ENCODE data around the gene EIF5A. TPM values are rescaled to one million over a fixed set of nuclear protein-coding genes. Genes with fewer than 3 reads are reported as not detected.

The EIF5A gene
- total and polyA plus RNA-seq, 9 of the 15 experiments (the other 6 are each of a cell fraction or from before 2014, with no cell fraction given) = 22.9 to 1,163 (median 772) TPM

- WGBS (ENCODE audit: insufficient coverage, low coverage, missing lambda C conversion rate) = 27% methylated on average over 10 of the region's 11 CpGs
- no peaks in the 10 kb centered on the region for H3K79me2 ChIP-seq (ENCODE audit: control insufficient read depth, insufficient read depth, low read length)
- no peak overlapping the region for H3K4me3 ChIP-seq
- no peaks in the 10 kb centered on the region for H3K9me1 ChIP-seq (ENCODE audit: control insufficient read depth, insufficient read depth, low read length)
- intact Hi-C loops (cut with micrococcal nuclease) = no loop called here
- no TSS peak for BruUV-seq (replicated peaks)
- in situ Hi-C loops (cut with MboI) = no loop called here
- no peaks in the 10 kb centered on the region for H3K27me3 ChIP-seq (ENCODE audit: control insufficient read depth in 2 of 2, insufficient read depth in 2 of 2, low read length in 2 of 2)
- H3K27ac ChIP-seq (ENCODE audit: extremely low read depth, low read depth, low read length) = no peak overlapping the region
- ATAC-seq = no peak
- H3K9me3 ChIP-seq (replicated peaks; ENCODE audit: control insufficient read depth, insufficient read depth, low read depth, low read length) = no peaks in the 10 kb centered on the region
- no peak for FAIRE-seq
- H3K9ac ChIP-seq (ENCODE audit: insufficient read depth in 1 of 2, low read depth in 2 of 2, low read length in 2 of 2) = no peak overlapping the region; a peak in 1 of 4 replicates
- H3K4me1 ChIP-seq (replicated peaks in 1 of 2; ENCODE audit: control insufficient read depth in 2 of 2, insufficient read depth in 2 of 2, low read length in 2 of 2) = peaks cover 11 to 43% of the 10 kb centered on the region in 2 experiments
- no peaks in the 10 kb centered on the region for H3K36me3 ChIP-seq (ENCODE audit: control insufficient read depth, insufficient read depth, low read length)
- H3K4me2 ChIP-seq (ENCODE audit: insufficient read depth, low read length) = no peak overlapping the region
- CTCF ChIA-PET (ENCODE audit: low intra/inter-chr PET ratio) = no interaction called here
- POLR2A ChIA-PET = interaction anchor here (0.6 to 1.0 kb wide), 3 partner anchors 34 to 286 kb away, joined by 3 to 5 read pairs (median 3); no protein-coding TSS in a partner anchor
- no peaks in the 10 kb centered on the region for H4K20me1 ChIP-seq (replicated peaks; ENCODE audit: control insufficient read depth, insufficient read depth, low read length)
- DNase-seq (ENCODE audit: extremely low read depth in 1 of 4, low spot score in 3 of 4) = no peak
- H2AFZ ChIP-seq (ENCODE audit: low read depth, low read length) = no peak overlapping the region
- TF ChIP-seq ZNF165 (CRISPR knock-in tag; IDR thresholded peaks at IDR 0.05; ENCODE audit: borderline replicate concordance) (no peak), CSDE1 (IDR thresholded peaks at IDR 0.05) (no peak), RREB1 (CRISPR knock-in tag; IDR thresholded peaks at IDR 0.05) (no peak), HIVEP1 (CRISPR knock-in tag; IDR thresholded peaks at IDR 0.05) (no peak), GATA2 (CRISPR knock-in tag; IDR thresholded peaks at IDR 0.05) (no peak), ZNF445 (CRISPR knock-in tag; IDR thresholded peaks at IDR 0.05; ENCODE audit: low read depth) (no peak), PRDM10 (IDR thresholded peaks at IDR 0.05; ENCODE audit: partially characterized antibody) (no peak), ZBTB1 (CRISPR knock-in tag; IDR thresholded peaks at IDR 0.05; ENCODE audit: borderline replicate concordance, low read depth) (no peak), ARID2 (IDR thresholded peaks at IDR 0.05) (no peak), GABPA (tag; conservative IDR thresholded peaks at IDR 0.05; ENCODE audit: low read depth) (no peak), JUND (IDR thresholded peaks at IDR 0.05; ENCODE audit: borderline replicate concordance, low read depth, low read length) (no peak), JUND (tag; IDR thresholded peaks at IDR 0.05; ENCODE audit: borderline replicate concordance, low read depth, low read length) (no peak), DACH1 (IDR thresholded peaks at IDR 0.05; ENCODE audit: partially characterized antibody) (no peak)
Observed at GRCh38 chr17:7290685-7291084, 16.7 kb upstream of the EIF5A start.
